HG03095 (cell line): ENCODE results near the gene SLC16A7.
"Not testable (repeated sequence)": the region's sequence is repeated elsewhere in the genome, so short reads cannot be mapped to it uniquely, and the experiment has no call there.

Source experiments
- ATAC-seq: cut with Tn5 transposase; IDR thresholded peaks from one replicate; pipeline ENCODE4 v1.9.1; 2021; ENCODE audit warnings: moderate library complexity; ENCODE audit not compliant: unreplicated experiment

Gene SLC16A7

DNA sequence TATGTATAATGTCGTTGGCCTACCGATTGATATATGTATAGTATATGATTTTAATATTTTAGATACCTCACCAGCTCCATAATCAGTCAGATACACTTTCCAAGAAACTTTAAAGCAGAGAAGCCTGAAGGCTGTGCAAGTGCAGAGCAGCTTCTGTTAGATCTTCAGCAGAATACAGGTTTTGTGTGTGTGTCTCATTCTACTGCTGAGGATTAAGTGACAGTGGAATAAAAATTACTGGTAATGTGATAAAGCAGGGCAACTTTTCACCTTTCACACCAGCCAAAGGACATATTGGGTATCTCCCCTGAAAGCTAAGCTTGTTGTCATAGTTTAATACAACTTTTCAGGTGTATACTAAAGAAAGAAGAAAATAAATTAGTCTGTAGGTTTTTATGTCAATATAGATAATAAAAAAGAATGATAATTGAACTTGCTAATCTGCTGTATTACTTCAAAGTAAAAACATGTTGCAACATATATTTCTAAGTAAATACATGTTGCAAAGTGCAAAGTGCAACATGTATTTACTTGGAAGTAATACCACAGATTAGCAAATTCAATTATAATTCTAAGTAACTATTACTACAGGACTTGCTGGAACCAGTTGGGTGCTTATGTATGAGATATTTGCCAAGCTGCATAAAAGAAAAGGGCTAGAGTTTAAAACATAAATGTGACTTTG is 128.3 kb downstream of the SLC16A7 start:
- no peak for ATAC-seq

DNA sequence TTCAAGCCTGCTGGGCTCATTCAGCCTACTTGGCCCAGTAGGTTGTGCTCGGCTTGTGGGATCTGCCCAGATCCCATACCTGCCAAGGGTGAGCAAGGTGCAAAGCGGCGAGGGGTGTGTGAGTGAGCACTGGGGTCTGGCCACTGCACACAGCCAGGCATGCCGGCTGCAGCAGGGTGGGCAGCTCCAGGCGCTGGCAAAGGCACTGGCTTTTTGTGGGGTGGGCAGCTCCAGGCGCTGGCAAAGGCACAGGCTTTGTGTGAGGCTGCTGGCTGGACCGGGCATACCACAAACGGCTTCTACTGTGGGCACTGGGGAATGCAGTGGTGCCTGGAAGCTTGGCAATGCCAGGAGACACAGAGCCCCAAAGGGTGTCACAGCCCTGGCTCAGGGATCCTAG is 137.4 kb downstream of the SLC16A7 start:
- no peak for ATAC-seq

DNA sequence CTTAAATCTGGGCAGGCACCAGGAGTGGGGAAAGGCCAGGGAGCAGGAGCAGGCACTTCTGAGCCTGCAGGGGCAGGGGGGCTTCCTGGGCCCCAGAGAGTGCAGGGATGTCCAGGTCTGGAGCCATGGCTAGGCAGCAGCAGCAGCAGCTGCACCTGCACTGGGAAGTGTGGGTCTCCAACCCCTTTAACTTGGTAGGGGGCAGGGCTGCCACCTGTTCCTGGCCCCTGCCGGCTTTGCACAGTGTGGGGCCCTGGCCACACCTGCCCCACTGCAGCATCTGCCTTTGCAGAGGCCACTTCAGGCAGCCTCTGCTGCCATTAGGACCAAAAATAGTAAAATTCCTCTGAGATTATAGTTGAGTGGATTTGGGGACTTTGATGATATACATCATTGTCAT is 138.5 kb downstream of the SLC16A7 start:
- no peak for ATAC-seq

- no peak for ATAC-seq
These were observed 139.4 kb downstream of the SLC16A7 start for GRCh38 chr12:59735231-59735630.

DNA sequence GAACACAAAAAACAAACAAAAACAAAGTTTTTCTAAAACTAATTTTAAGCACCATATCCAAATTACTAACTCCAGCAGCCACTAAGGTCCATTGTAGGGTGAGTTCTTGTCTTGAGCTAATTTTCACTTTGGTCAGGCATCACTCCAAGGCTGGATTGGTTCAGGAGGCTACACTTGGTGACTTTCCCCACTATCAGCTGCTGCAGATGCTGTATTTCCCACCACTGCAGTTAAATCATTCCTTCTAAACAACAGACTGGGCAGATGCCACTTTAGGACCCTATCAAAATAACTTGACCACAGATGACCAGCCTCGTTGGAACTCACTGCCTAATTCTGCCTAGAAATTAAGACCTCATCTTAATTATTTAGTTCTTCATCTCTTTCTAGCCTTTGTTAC is 140.5 kb downstream of the SLC16A7 start:
- no peak for ATAC-seq

- ATAC-seq, result no peak
These were observed 141.0 kb downstream of the SLC16A7 start for GRCh38 chr12:59736786-59737185.

GRCh38 chr12:59737725-59738463 is 142.1 kb downstream of the SLC16A7 start:
- no peak for ATAC-seq

GRCh38 chr12:59742841-59743240 is 147.0 kb downstream of the SLC16A7 start:
- no peak for ATAC-seq

DNA sequence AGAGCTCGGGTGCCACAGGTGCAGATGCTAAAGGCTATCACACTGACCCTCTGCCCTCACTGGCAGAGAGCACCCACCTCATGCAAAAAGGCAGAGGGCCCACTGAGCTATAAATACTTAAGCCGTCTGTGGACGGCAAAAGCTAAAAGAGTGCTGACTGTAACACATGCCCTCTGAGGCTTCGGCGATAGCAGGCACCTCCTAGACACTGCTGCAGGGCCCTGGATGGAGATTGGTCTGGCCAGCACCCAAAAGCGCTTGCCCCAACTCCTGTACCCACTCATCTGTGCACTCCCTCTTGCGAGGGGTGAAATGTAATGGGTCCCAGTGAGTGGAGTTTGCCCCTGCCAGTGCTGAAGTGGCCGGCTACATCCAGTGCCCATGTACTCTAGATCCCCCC is 148.7 kb downstream of the SLC16A7 start:
- no peak for ATAC-seq

GRCh38 chr12:59751091-59751490 is 155.3 kb downstream of the SLC16A7 start:
- not testable (repeated sequence) for ATAC-seq

- no peak for ATAC-seq
These were observed 165.7 kb downstream of the SLC16A7 start for GRCh38 chr12:59761542-59761941.

GRCh38 chr12:59763835-59764234 is 168.0 kb downstream of the SLC16A7 start:
- no peak for ATAC-seq

- no peak for ATAC-seq
These were observed 172.2 kb downstream of the SLC16A7 start for GRCh38 chr12:59768031-59768430.

DNA sequence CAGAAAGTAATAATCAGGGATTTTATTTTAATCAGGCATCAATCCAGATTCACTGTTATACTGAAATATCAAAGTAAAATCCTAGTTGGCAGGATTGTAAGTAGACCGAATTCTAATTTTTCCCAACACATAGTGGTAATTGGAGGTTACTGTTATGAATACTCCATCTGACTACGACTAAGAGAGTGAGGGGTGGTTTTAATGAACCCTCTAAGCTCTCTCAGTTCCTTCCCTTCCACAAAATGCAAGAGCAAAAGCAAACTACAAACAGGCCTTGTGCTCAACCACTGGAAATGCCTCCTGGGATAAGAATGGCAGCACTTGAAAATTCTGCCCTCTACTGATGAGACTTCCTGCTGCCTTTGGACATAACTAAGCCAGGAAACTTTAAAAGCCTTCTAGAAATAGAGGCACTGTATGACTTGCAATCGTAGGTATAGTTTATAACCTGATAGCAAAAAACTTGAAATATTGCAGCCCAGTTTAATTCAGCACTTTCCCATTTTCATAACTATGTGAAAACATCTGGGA is 184.8 kb downstream of the SLC16A7 start:
- peak; percentile 53 for ATAC-seq

GRCh38 chr12:59787610-59788009 is 191.8 kb downstream of the SLC16A7 start:
- ATAC-seq, result no peak

- no peak for ATAC-seq
These were observed 196.8 kb downstream of the SLC16A7 start for GRCh38 chr12:59792647-59793046.

GRCh38 chr12:59803735-59804134 is 207.9 kb downstream of the SLC16A7 start:
- ATAC-seq, result no peak

DNA sequence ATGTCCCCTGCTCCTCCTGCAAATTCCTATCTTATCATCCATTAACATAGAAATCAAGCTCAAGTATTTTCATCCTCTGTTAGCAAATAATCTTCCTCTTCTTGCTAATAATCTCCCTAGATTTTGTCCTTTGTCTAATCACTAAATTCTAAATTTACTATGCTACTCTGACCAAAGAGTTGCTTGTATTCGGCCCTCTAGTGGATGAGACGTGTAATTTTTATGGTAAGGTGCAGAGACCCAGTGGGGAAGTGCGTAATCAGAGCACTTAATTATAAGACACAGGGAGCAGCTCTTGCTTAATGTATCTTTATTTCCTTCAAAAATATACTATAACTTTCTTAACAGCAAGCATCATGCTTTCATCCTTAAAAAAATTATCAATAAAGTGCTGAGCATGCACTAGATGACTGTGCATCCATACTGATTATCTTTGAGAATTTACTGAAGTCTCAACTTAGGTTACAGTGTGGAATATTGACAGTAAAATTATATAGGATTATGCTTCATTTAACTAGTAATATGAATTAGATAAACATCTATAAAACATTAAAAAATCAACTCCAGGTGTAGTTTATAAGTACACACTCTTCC is 212.6 kb downstream of the SLC16A7 start:
- peak; percentile 86 for ATAC-seq

GRCh38 chr12:59811991-59812390 is 216.2 kb downstream of the SLC16A7 start:
- no peak for ATAC-seq

- ATAC-seq, result no peak
These were observed 216.9 kb downstream of the SLC16A7 start for GRCh38 chr12:59812716-59813115.

DNA sequence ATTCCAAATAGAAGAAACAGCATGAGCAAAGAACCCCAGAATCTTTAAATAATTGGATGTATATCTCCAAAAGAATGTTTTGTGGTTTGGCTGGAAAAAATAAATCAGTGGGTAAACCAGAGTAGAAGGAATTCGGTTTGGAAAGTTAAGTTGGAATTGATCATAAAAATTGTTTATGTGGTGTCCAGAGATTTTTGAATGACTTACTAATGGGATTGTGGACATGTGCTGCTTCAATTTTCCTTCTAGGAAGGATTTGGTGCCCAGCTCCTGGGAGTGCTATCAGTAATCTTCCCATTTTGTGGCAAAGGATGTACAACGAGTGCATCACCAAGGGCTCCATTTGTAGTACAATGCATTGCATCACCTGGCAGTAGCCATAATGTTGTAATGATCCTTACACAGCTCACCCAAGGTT is 224.8 kb downstream of the SLC16A7 start:
- ATAC-seq, result no peak

- no peak for ATAC-seq
These were observed 227.7 kb downstream of the SLC16A7 start for GRCh38 chr12:59823567-59823966.
